Measurements from ENCODE around the gene ZCCHC24.

The ZCCHC24 gene

DNA sequence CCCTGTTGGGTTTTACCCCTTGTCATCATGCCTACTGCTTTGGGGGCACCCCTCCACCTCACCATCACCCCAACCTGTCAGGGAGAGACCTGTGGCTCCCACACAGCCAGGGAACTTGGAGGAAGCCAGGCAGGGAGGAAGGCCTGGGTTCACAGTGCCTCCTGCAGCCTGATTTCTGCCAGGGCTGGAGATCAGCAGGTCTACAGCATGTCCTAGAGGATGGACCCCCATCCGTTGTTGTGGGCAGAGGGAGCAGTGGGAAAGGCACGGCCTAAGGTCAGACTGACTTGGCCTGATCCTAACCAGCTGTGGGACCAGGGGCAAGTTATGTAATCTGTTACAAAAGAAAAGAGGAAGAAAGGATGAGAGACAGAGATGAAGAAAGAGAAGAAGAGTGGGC lies 28.2 kb downstream of the ZCCHC24 start:
- no peak overlapping the region for H3K14ac ChIP-seq (ENCODE audit: low read length in 2 of 2)
- H3K4me2 ChIP-seq (ENCODE audit: low read length, poor library complexity, severe bottlenecking): no peak overlapping the region
- 92% methylated on average over 2 of the region's 2 CpGs for WGBS
- H2BK15ac ChIP-seq (ENCODE audit: low read depth, poor library complexity, severe bottlenecking): no peak overlapping the region
- H3K4me3 ChIP-seq (ENCODE audit: insufficient read depth in 1 of 2, low read depth in 1 of 2, low read length in 2 of 2): no peak overlapping the region
- H3K9me3 ChIP-seq (ENCODE audit: control insufficient read depth, low read length): no peaks in the 10 kb centered on the region
- peaks cover 61 to 81% of the 10 kb centered on the region in 2 experiments for H3K36me3 ChIP-seq (ENCODE audit: control insufficient read depth in 1 of 2, insufficient read depth in 2 of 2, low read depth in 1 of 2, low read length in 2 of 2)
- no peak for DNase-seq
- no peak overlapping the region for H2BK5ac ChIP-seq (ENCODE audit: low read depth, low read length, poor library complexity, severe bottlenecking)
- H3K27ac ChIP-seq (ENCODE audit: low read length, poor library complexity, severe bottlenecking): no peak overlapping the region
- H3K23ac ChIP-seq (ENCODE audit: low read length in 2 of 2): no peak overlapping the region
- no peak overlapping the region for H4K91ac ChIP-seq (ENCODE audit: low read length)
- H2BK12ac ChIP-seq (ENCODE audit: low read length in 2 of 2): no peak overlapping the region
- no peak overlapping the region for H2AFZ ChIP-seq (ENCODE audit: low read depth, low read length)
- no peak overlapping the region for H3K9ac ChIP-seq (ENCODE audit: low read length)
- H2AK5ac ChIP-seq (ENCODE audit: low read length, severe bottlenecking): no peak overlapping the region
- no peak overlapping the region for H3K4ac ChIP-seq (ENCODE audit: low read depth in 1 of 2, low read length in 2 of 2)
- H3K27me3 ChIP-seq (ENCODE audit: control insufficient read depth in 1 of 2, insufficient read depth in 1 of 2, low read length in 2 of 2): no peaks in the 10 kb centered on the region
- H2BK120ac ChIP-seq (ENCODE audit: low read depth, low read length): no peak overlapping the region
- peaks cover 26% of the 10 kb centered on the region for H3K4me1 ChIP-seq (ENCODE audit: control insufficient read depth, insufficient read depth, low read depth, low read length)
- H4K8ac ChIP-seq (ENCODE audit: low read length): peak overlapping the region; percentile 49
- H3K18ac ChIP-seq (ENCODE audit: low read depth in 1 of 2, low read length in 2 of 2): no peak overlapping the region
- peaks cover 57% of the 10 kb centered on the region for H3K79me1 ChIP-seq (replicated peaks; ENCODE audit: low read length, poor library complexity, severe bottlenecking)

DNA sequence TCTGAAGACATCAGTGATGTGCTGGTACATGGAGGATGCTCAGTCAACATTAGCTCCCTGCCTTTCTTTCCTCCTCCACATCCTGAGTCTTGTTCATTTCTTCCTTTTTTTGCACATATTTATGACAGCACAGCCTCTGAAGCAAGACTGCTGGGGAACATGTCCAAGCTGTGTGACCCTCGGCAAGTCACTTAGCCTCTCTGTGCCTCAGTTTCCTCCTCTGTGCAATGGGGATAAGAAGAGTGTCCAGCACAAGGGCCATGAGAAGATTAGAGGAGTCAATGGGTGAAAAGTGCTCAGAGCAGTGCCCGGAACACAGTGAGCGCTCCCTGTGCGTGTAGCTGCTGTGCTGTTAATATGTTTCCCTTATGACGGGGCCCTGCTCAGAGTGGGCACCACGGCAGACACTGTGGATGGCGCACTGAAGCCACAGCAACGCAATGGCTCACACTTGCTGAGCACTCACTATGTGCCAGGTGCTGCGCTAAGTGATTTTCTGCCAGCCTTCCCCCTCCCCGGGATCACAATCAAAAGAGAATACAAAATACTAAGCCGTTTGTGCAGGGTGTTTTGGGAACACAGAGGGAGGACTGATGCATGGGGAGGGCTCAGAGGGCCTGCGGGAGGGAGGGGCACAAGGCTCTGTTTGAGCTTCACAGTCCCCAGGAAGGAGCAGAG lies 28.7 kb downstream of the ZCCHC24 start:
- no peak overlapping the region for H3K4ac ChIP-seq (ENCODE audit: low read depth in 1 of 2, low read length in 2 of 2)
- no peaks in the 10 kb centered on the region for H3K27me3 ChIP-seq (ENCODE audit: control insufficient read depth in 1 of 2, insufficient read depth in 1 of 2, low read length in 2 of 2)
- H2BK5ac ChIP-seq (ENCODE audit: low read depth, low read length, poor library complexity, severe bottlenecking): no peak overlapping the region
- peaks cover 60% of the 10 kb centered on the region for H3K79me1 ChIP-seq (replicated peaks; ENCODE audit: low read length, poor library complexity, severe bottlenecking)
- H4K8ac ChIP-seq (ENCODE audit: low read length): no peak overlapping the region
- H2AK5ac ChIP-seq (ENCODE audit: low read length, severe bottlenecking): no peak overlapping the region
- H2BK15ac ChIP-seq (ENCODE audit: low read depth, poor library complexity, severe bottlenecking): no peak overlapping the region
- no peak overlapping the region for H3K27ac ChIP-seq (ENCODE audit: low read length, poor library complexity, severe bottlenecking)
- peak overlapping the region; percentile 22 for H3K9ac ChIP-seq (ENCODE audit: low read length)
- WGBS: 92% methylated on average over 11 of the region's 12 CpGs
- H2BK12ac ChIP-seq (ENCODE audit: low read length in 2 of 2): no peak overlapping the region
- H3K4me1 ChIP-seq (ENCODE audit: control insufficient read depth, insufficient read depth, low read depth, low read length): peaks cover 21% of the 10 kb centered on the region
- H3K9me3 ChIP-seq (ENCODE audit: control insufficient read depth, low read length): no peaks in the 10 kb centered on the region
- H4K91ac ChIP-seq (ENCODE audit: low read length): no peak overlapping the region
- H3K36me3 ChIP-seq (ENCODE audit: control insufficient read depth in 1 of 2, insufficient read depth in 2 of 2, low read depth in 1 of 2, low read length in 2 of 2): peaks cover 56 to 82% of the 10 kb centered on the region in 2 experiments
- H3K14ac ChIP-seq (ENCODE audit: low read length in 2 of 2): no peak overlapping the region
- H2AFZ ChIP-seq (ENCODE audit: low read depth, low read length): no peak overlapping the region
- no peak overlapping the region for H3K4me3 ChIP-seq (ENCODE audit: insufficient read depth in 1 of 2, low read depth in 1 of 2, low read length in 2 of 2)
- H3K23ac ChIP-seq (ENCODE audit: low read length in 2 of 2): no peak overlapping the region
- H2BK120ac ChIP-seq (ENCODE audit: low read depth, low read length): no peak overlapping the region
- H3K18ac ChIP-seq (ENCODE audit: low read depth in 1 of 2, low read length in 2 of 2): no peak overlapping the region
- H3K4me2 ChIP-seq (ENCODE audit: low read length, poor library complexity, severe bottlenecking): no peak overlapping the region
- DNase-seq: no peak

DNA sequence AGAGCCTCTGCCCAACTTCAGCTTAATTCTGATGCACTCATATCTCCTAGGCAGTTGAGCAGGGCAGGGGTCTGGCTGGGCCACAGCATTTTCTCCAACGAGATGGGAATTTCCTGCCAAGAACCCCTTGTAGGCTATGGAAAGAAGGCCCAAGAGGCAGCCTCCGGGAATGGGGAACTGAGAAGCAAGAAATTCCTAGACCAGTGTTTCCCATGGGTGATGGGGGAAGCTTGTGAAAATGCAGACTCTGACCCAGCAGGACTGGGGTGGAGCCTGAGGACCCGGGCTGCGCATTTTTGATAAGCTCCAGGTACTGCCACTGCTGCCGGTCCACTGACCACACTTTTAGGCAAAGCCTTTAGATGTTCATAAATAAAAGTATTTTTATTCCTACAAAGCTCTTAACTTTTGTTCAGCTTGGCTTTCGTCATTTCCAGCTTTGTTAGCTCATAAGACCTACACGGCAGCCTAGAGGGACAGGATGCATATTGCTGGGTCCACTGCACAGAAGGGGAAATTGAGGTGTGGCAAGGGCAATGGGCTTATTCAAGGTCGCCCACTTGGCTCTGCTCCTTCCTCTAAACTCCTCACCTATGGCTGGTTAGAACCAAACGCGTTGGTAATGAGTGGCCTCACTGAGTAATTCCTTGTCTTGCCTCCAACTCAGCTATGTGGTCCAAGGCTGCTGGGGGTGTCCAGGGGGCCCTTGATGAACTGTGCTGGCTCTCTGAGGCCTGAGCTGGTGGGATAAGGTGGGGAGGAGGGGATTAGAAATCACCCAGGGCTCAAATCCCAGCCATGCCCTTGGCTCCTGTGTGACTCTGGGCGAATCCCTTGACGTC lies 29.5 kb downstream of the ZCCHC24 start:
- Histone ChIP-seq H2BK15ac (ENCODE audit: low read depth, poor library complexity, severe bottlenecking) (no peak overlapping the region), H3K4me1 (ENCODE audit: control insufficient read depth, insufficient read depth, low read depth, low read length) (peaks cover 19% of the 10 kb centered on the region), H2BK5ac (ENCODE audit: low read depth, low read length, poor library complexity, severe bottlenecking) (no peak overlapping the region), H3K36me3 (ENCODE audit: control insufficient read depth in 1 of 2, insufficient read depth in 2 of 2, low read depth in 1 of 2, low read length in 2 of 2) (peaks cover 54 to 81% of the 10 kb centered on the region in 2 experiments), H3K79me1 (replicated peaks; ENCODE audit: low read length, poor library complexity, severe bottlenecking) (peaks cover 59% of the 10 kb centered on the region), H2AFZ (ENCODE audit: low read depth, low read length) (no peak overlapping the region), H3K4me2 (ENCODE audit: low read length, poor library complexity, severe bottlenecking) (no peak overlapping the region), H4K91ac (ENCODE audit: low read length) (peak overlapping the region; percentile 28), H3K27ac (ENCODE audit: low read length, poor library complexity, severe bottlenecking) (no peak overlapping the region), H3K14ac (ENCODE audit: low read length in 2 of 2) (no peak overlapping the region), H3K9me3 (ENCODE audit: control insufficient read depth, low read length) (no peaks in the 10 kb centered on the region), H3K4me3 (ENCODE audit: insufficient read depth in 1 of 2, low read depth in 1 of 2, low read length in 2 of 2) (no peak overlapping the region), H3K18ac (ENCODE audit: low read depth in 1 of 2, low read length in 2 of 2) (no peak overlapping the region), H3K9ac (ENCODE audit: low read length) (peak overlapping the region; percentile 22), H3K23ac (ENCODE audit: low read length in 2 of 2) (no peak overlapping the region), H2AK5ac (ENCODE audit: low read length, severe bottlenecking) (no peak overlapping the region), H2BK120ac (ENCODE audit: low read depth, low read length) (no peak overlapping the region), H4K8ac (ENCODE audit: low read length) (no peak overlapping the region), H3K4ac (ENCODE audit: low read depth in 1 of 2, low read length in 2 of 2) (peak overlapping the region in 1 of 2 experiments; percentile 16), H2BK12ac (ENCODE audit: low read length in 2 of 2) (no peak overlapping the region), H3K27me3 (ENCODE audit: control insufficient read depth in 1 of 2, insufficient read depth in 1 of 2, low read length in 2 of 2) (no peaks in the 10 kb centered on the region)
- whole genome bisulfite sequencing: 93% methylated on average over 12 of the region's 12 CpGs
- no peak for DNase-seq

GRCh38 chr10:79414714-79415113 lies 30.7 kb downstream of the ZCCHC24 start:
- Histone ChIP-seq H3K4me1 (ENCODE audit: control insufficient read depth, insufficient read depth, low read depth, low read length) (peaks cover 22% of the 10 kb centered on the region), H2BK5ac (ENCODE audit: low read depth, low read length, poor library complexity, severe bottlenecking) (no peak overlapping the region), H3K4me3 (ENCODE audit: insufficient read depth in 1 of 2, low read depth in 1 of 2, low read length in 2 of 2) (no peak overlapping the region), H3K18ac (ENCODE audit: low read depth in 1 of 2, low read length in 2 of 2) (no peak overlapping the region), H3K14ac (ENCODE audit: low read length in 2 of 2) (no peak overlapping the region), H2AFZ (ENCODE audit: low read depth, low read length) (no peak overlapping the region), H4K8ac (ENCODE audit: low read length) (no peak overlapping the region), H3K23ac (ENCODE audit: low read length in 2 of 2) (no peak overlapping the region), H2BK15ac (ENCODE audit: low read depth, poor library complexity, severe bottlenecking) (no peak overlapping the region), H3K4me2 (ENCODE audit: low read length, poor library complexity, severe bottlenecking) (no peak overlapping the region), H3K9me3 (ENCODE audit: control insufficient read depth, low read length) (no peaks in the 10 kb centered on the region), H3K79me1 (replicated peaks; ENCODE audit: low read length, poor library complexity, severe bottlenecking) (peaks cover 61% of the 10 kb centered on the region), H3K4ac (ENCODE audit: low read depth in 1 of 2, low read length in 2 of 2) (no peak overlapping the region), H2BK12ac (ENCODE audit: low read length in 2 of 2) (no peak overlapping the region), H4K91ac (ENCODE audit: low read length) (no peak overlapping the region), H3K27ac (ENCODE audit: low read length, poor library complexity, severe bottlenecking) (no peak overlapping the region), H3K27me3 (ENCODE audit: control insufficient read depth in 1 of 2, insufficient read depth in 1 of 2, low read length in 2 of 2) (no peaks in the 10 kb centered on the region), H3K9ac (ENCODE audit: low read length) (no peak overlapping the region), H2BK120ac (ENCODE audit: low read depth, low read length) (no peak overlapping the region), H2AK5ac (ENCODE audit: low read length, severe bottlenecking) (no peak overlapping the region), H3K36me3 (ENCODE audit: control insufficient read depth in 1 of 2, insufficient read depth in 2 of 2, low read depth in 1 of 2, low read length in 2 of 2) (peaks cover 50 to 82% of the 10 kb centered on the region in 2 experiments)
- 94% methylated on average over 3 of the region's 3 CpGs for WGBS
- DNase-seq: no peak
